ENCODE results near the gene EDEM3.
"Not testable (repeated sequence)": the region's sequence is repeated elsewhere in the genome, so short reads cannot be mapped to it uniquely, and the experiment has no call there.

EDEM3 gene

DNA sequence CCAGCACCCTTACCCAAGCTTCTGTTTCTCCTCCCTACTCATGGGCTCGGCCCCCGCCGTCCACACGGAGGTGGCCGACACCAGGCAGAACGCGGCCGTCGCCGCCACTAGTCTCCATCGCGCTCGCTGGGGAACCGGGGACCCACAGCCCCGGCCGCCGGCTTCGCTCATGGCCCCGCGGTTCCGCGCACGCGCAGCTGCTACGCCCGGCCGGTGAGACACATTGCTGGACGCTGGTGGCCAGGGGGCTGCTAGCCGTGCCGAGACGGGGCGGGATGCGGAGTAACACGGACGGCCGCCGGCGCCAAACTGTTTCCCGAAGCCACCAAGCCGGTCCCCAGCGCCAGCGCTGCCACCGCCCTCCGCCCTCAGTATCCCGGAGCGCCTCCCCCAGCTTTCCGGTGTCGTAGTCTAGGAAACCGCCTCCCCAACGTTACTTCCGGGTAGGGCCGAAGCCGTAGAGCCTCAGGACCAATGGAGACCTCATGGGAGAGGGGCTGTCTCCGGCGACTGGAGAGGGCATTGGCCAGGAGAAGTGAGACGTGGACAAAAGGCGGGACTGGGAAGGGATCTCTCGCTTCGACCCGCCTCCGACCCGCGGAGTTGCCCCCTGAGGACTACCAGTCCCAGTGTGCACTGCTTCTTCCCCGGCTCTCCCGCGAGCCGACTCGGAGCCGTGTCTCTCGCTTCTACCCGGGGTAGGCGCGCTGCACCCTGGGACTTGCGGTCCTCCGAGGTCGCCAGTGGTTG, at the start of gene EDEM3:
Gene EDEM3, minus strand, starts transcription at position 383 of the 750 bp plus-strand sequence. Its CDS starts 212 bp downstream, at position 171.
- DNase-seq, result peak; percentile 90

- DNase-seq, result no peak
Measured at GRCh38 chr1:184804220-184804619, 49.6 kb upstream of the EDEM3 start.

- peak; percentile 45 for DNase-seq
Measured at GRCh38 chr1:184803180-184803492, 48.5 kb upstream of the EDEM3 start.

DNA sequence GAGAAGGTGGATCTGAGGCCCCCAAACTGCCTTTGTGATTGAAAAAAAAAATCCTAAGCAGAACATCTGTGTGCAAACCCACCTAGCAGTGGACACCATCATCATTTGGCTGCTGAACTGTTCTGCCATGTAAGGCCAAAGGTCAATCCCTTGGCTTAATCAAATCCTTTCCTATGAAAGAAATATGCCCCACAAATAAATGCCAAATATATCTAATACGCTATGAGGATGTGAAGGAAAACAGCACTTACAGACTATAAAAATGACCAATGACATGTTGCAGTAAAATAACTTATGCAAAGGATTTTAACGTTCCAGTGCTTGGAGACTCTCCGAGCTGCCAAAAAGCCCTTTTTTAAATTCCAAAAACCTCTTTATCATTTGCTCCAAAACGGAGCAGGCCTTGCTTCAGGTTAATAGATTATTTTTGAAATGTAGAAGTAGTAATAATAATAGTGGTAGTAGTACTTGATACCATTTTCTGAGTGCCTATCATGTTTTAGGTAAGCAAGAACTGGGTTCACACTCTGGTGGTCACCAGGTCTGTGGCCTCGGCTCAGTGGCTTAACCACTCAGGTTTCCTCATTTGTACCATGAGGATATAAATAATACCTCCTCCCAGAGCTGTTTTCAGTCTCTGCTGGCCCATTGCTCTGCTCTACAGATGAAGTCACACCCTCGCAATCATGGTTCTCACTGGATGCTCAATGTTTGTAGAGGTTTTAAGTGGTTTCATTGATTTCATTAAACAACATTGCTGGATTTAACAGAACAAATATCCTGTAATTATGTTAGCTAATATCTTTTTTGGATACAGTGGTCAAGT, 47.9 kb upstream of the EDEM3 start:
- DNase-seq, result no peak

DNA sequence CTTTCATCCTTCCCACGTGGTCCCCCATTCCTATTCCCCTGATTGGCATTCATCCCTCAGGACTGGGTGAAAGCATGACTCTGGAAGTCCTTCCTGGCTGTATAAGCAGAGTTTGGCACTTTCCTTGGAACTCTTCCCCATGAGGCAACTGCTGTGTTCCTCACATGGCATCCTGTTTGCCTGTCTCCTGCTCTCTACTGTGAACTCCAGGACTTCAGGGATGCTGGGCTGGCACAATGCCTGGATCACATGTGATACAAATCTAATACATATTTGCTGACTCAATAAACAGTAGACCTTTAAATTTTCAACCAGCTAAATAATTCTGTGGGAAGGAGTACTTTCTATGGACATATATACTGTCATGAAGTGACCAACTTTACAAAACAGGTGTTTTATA, 46.8 kb upstream of the EDEM3 start:
- DNase-seq, result no peak

DNA sequence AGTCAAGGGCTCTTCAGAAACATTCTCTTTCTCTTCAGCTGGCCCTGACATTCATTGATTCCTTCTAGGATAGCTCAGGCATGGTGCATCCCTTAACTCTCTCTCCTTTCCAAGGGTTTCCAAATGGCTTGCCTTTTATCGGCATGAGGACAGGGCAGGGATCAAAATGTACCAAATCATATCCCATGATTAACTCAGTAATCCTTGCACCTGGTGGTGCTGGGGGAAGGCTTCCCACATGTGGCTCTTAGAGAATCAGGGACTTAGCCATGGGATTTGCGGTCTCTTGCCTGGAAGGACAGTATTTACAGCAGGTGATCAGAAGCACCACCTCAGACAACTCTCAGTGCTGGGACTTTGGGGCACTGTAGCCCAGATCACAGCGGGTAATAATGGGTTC, 46.2 kb upstream of the EDEM3 start:
- no peak for DNase-seq

DNA sequence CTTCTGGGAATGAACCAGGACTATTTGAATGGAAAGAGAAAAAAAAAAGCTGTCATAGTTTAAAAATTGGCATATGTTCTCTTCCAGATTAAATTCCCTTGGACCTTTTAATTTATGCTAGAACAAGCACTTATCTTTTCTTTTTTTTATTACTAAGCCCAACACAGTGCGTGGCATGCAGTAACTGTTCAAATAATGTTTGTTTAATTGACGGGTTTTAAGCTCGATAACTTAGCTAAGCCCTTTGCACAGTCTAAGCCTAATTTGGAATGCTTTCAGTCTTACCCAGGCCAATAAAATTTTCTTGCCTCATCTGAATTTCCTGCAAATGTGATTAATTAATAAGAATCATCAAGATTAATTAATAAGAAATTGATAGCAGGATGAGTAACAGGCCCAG, 39.3 kb upstream of the EDEM3 start:
- no peak for DNase-seq

- no peak for DNase-seq
Measured at GRCh38 chr1:184792450-184792969, 37.9 kb upstream of the EDEM3 start.

DNA sequence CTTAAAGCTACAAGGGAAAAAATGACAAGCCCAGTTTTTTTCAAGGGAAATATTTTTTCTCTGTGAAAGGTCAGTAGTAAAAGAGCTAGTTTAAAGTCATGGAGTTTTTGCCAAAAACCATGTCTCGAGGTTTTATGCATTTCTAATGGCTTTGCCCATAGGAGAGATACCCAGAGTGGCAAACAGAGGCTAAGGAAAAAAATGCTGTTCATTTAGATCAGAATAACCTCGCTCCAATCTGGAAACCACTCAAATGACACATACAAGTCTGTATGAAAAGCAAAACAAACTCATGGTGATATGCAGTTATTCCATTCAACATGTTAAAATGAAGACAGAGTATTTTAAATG, 36.9 kb upstream of the EDEM3 start:
- DNase-seq, result no peak

GRCh38 chr1:184790642-184791549, 36.2 kb upstream of the EDEM3 start:
- no peak for DNase-seq

GRCh38 chr1:184789884-184790283, 35.2 kb upstream of the EDEM3 start:
- no peak for DNase-seq

GRCh38 chr1:184788970-184789369, 34.3 kb upstream of the EDEM3 start:
- no peak for DNase-seq

DNA sequence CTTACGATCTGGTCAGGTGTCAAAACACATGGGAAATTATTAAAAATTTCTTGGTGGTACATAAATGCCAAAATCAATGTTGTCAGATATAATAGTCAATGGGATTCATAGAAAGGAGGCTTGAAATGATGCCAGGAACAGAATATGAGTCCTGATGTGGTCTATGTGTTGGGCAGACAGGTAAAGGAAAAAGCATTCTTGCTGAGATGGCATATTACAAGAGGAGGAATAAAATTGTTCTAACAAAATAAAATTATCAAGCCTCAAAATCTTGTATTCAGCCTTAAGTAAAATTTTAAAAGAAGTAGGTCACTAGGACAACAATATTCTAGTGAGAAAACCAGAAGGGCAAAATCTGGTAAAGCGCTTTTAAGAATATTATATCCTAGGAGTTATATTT, 30.9 kb upstream of the EDEM3 start:
- no peak for DNase-seq

DNA sequence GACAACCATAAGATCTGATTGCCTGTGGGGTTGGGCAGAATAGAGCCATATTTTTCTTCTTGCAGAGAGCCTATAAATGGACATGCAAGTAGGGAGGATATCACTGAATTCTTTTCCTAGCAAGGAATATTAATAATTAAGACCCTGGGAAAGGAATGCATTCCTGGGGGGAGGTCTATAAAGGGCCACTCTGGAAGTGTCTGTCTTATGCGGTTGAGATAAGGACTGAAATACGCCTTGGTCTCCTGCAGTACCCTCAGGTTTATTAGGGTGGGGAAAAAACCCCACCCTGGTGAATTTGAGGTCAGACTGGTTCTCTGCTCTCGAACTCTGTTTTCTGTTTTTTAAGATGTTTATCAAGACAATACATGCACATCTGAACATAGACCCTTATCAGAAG, 29.1 kb upstream of the EDEM3 start:
- not testable (repeated sequence) for DNase-seq

- DNase-seq, result no peak
Measured at GRCh38 chr1:184781941-184782340, 27.3 kb upstream of the EDEM3 start.

DNA sequence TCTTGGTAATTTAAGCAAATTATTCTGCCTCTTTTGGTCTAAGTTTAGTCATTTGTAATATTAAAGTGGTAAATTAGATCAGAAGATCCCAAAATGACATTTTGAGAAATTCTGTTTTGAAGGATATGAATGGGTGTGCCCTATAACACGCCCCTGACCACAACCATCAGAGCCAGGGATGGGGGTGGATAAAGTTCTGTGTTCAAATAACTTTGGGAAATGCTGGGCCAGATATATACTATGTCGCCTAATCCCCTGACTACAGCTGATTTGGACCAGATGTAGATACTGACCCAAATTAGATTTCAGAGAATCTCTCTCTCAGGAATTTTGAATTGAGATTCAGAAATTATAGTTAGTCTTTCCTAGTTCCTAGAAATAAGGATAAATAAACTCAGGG, 21.2 kb upstream of the EDEM3 start:
- no peak for DNase-seq

DNA sequence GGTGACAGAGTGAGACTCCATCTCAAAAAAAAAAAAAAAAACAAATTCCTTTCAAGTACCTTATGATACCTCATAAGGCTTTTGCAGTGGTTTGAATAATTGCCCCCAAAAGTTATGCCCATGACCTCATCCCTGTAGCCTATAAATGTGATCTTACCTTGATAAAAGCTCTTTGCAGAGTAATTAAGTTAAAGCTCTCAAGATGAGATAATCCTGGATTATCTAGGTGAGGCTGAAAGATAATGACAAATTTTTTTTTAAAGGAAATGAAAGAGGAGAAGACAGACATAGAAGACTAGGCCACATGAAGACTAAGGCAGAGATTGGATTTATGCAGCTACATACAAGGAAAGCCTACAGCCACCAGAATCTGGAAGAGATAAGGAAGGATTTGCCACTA, 20.7 kb upstream of the EDEM3 start:
- DNase-seq, result no peak

- DNase-seq, result no peak
Measured at GRCh38 chr1:184773762-184774320, 19.2 kb upstream of the EDEM3 start.

DNA sequence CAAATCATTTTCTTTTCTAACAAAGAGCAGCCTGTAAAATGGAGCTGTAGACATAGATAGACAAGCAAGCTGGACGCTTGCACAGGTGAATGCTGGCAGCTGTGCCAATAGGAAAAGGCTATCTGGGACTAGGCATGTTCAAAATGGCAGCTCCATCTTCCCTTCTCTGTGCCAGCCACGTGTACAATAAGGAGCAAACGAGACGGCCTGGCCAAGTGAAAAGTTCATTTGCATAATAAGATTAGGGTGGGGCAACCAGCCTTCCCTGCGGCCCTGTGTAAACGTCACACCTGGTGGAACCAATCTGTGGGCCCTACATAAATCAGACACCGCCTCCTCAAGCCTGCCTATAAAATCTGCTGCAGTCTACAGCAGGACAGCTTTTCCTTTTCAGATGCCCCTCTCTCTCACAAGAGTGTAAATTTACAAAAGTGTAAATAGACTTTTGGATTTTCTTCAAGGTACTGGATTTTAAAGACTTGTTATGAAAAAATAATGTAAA, 16.6 kb upstream of the EDEM3 start:
- no peak for DNase-seq

DNA sequence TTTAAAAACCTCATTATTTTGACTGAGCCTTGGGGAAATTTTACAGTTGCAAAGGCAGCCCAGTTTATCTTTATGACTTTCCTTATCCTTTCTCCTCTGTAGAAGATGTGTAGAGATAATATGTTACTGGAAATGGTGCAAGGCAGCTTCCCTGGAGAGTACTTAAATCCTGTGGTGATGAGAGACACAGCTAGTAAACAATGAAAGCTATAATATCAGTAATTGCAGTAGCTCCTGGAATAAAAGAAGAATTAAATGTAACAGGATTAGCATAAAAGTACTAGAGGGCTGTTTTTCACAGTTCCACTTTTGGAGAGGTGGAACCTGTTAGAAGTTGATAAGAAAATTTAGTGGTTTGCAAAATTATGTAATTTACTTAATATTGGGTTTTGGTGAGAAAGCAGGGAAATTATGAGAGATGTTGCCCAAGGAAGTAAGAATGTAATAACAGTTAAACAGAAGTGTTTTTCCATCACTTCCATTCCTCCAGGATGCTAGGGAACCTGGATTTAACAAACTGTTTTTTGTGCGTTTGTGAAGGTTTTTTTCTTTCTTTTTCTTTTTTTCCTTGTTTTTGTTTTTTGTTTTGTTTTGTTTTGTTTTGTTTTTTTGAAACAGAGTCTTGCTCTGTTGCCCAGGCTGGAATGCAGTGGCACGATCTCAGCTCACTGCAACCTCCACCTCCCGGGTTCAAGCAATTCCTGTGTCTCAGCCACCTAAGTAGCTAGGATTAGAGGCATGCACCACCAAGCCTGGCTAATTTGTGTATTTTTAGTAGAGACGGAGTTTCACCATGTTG, 15.7 kb upstream of the EDEM3 start:
- DNase-seq, result no peak

- no peak for DNase-seq
Measured at GRCh38 chr1:184769241-184769640, 14.6 kb upstream of the EDEM3 start.

DNA sequence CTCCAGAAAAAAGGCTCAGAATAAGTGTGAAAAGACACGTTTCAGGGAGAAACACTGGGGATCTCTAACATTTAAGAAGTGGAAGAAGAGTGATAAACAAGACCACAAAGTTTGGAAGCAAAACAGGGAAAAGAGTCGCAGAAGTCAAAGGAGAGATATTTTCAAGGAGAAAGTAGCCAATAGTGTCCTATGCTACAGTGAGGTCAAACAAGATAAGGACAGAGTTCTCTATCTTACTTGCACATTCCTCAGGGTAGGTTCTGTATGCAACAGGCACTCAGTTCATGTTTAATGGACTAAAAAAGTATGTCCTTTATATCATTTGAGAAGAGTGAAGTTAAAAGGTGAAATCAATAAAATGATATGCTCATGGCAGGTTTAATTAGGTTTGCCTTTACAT, 13.8 kb upstream of the EDEM3 start:
- DNase-seq, result no peak
